Stomach (tissue), 9 donors: Measurements from ENCODE around the gene TPX2. TPM values are rescaled to one million over a fixed set of nuclear protein-coding genes. Genes with fewer than 3 reads are reported as not detected.
A peak's percentile ranks its signal among the peaks of the same experiment; 100 is the strongest.

ENCODE experiments used
- DNase-seq, 2 donors: peaks; one replicate each; pipeline versions ENCODE4 v3.0.0 to v3.0.0-alpha.2; 2013 to 2019
- H3K27ac ChIP-seq, 5 donors: fragments of 200-600 bp in 4 of 5; sonication (generic) in 4 of 5; one replicate each; pipeline ENCODE4 v1.5.1; 2013 to 2019; ENCODE audit warnings: mild to moderate bottlenecking in 1 of 5, moderate library complexity in 1 of 5
- H3K27me3 ChIP-seq, 3 donors: fragments of 200-600 bp; sonication (generic); one replicate each; pipeline ENCODE4 v1.5.1; 2017 to 2019; ENCODE audit warnings: mixed run types in 1 of 3
- H3K36me3 ChIP-seq, 4 donors: fragments of 200-600 bp; sonication (generic); 1 replicate in 3 of 4; 2 replicates in 1 of 4; pipeline ENCODE4 v1.5.1; 2016 to 2019
- H3K4me1 ChIP-seq, 4 donors: fragments of 200-600 bp; sonication (generic); one replicate each; pipeline ENCODE4 v1.5.1; 2016 to 2019
- H3K4me3 ChIP-seq, 4 donors: fragments of 200-600 bp; sonication (generic) in 3 of 4; one replicate each; pipeline ENCODE4 v1.5.1; 2016 to 2019; ENCODE audit warnings: mild to moderate bottlenecking in 1 of 4
- H3K9me3 ChIP-seq, 4 donors: fragments of 200-600 bp; sonication (generic); one replicate each; pipeline ENCODE4 v1.5.1; 2016 to 2019
- EP300 ChIP-seq: sonication (generic); formaldehyde crosslinking; IDR thresholded peaks from one replicate; pipeline ENCODE4 v1.6.1; 2017; ENCODE audit warnings: antibody characterized with exemption
- POLR2A ChIP-seq, 4 donors: fragments of 450-650 bp; IDR thresholded peaks; one replicate each; pipeline ENCODE4 v1.6.1; 2016; ENCODE audit warnings: antibody characterized with exemption in 4 of 4, control low read depth in 2 of 4, mild to moderate bottlenecking in 1 of 4, moderate library complexity in 1 of 4
- POLR2AphosphoS5 ChIP-seq, 3 donors: sonication (generic); formaldehyde crosslinking; IDR thresholded peaks; one replicate each; pipeline ENCODE4 v1.6.1; 2016; ENCODE audit warnings: antibody characterized with exemption in 3 of 3
- WGBS, 5 donors: extraction: QIAGEN DNeasy Blood & Tissue Kit in 3 of 5; methylation state at CpG; one replicate each; pipeline versions ENCODE4 v1.1.5 to v1.1.7; 2013 to 2018; 5-methylcytosine and 5-hydroxymethylcytosine counted together
- intact Hi-C: fragments of 100-400 bp; cut with DNase I; formaldehyde crosslinking; loops from one replicate; pipeline ENCODE4 v1.15.1; 2023; ENCODE audit warnings: low total_unique reads
- polyA plus RNA-seq, 3 donors: library from polyadenylated mRNA; stranded (reverse); fragments of 200-250 nt; gene quantifications; one replicate each; pipeline ENCODE4 v1.2.3, GENCODE V29; 2013
- total RNA-seq, 5 donors: library from RNA; depleted of rRNA; stranded (reverse); fragments of >200 nt; gene quantifications; one replicate each; pipeline versions ENCODE4 v1.1.0 to v1.2.3, GENCODE V29; 2014 to 2016
- TF ChIP-seq, protein P1 (sequence below), 7 experiments: fragments of 450-650 bp in 4 of 7; fragments of 200-600 bp in 3 of 7; sonication (generic) in 3 of 7; IDR thresholded peaks; one replicate each; pipeline ENCODE4 v1.5.1; 2016 to 2019; ENCODE audit warnings: antibody characterized with exemption in 7 of 7, control low read depth in 2 of 7, mild to moderate bottlenecking in 1 of 7
- donor health status: healthy with polysubstance abuse.
- donor health status: Bipolar disorder and iron deficiency.
- donor health status: healthy.

TPX2 gene
- total and polyA plus RNA-seq, 8 donors = 1.7 to 11.4 (median 6.7) TPM

DNA sequence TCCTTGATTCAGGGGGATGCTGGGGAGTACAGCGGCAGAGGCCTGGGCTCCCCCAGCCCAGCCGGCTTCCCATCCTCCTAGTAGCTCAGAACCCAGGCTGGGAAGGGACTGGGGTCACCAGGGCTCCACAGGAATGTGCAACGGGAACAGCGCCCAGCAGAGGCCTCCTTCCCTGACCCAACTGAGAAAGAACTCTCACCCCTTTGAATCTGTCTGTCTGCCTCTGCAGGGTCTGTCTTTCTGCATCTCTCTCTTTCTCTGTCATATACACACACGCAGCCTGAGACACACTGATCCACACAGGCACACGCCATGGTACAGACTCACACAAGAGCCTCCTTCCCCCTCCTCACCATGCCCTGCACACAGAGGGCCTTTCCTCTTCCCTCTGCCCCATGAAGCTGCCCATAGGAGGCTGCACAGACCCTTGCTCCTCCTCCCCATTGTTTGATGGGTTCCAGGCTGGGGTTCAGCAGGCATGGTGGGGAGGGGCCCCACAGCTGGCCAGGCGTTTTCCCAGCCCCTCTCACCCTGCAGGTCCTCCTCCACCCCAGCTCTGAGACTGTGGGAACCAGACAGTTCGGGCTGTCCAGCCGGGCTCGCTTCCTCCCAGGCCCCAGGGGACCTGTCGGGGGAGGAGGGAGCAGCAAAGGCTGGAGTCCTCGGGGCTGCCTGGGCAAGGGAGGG, 103.5 kb downstream of the TPX2 start:
- WGBS, 5 donors = 36 to 58% (median 53%) methylated on average over 5 to 12 of the region's 12 CpGs
- DNase-seq = peak in 1 of 2 donors; percentile 81

DNA sequence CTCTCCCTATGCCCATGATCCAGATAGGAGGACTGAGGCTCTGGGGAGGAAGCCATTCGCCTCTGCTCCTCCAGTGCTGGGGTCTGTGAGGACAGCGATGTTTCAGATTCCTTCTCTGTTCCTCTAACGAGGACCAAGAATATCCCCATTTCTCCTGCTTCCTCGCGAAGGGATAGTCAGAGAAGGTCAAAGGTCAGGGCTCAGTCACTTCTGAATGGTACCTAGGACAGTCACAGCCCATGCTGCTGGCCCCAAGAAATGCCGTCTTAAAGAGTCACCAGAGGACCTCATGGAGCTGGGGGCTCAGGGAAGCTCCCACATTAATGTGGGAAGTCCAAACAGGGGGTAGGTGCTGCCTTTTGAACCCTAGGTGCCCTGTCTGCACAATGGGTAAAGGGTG, 104.2 kb downstream of the TPX2 start:
- TF ChIP-seq EP300 = no peak
- no peak for TF ChIP-seq POLR2AphosphoS5 (IDR thresholded peaks at IDR 0.05)
- no peak for TF ChIP-seq POLR2A (IDR thresholded peaks at IDR 0.05)
- TF ChIP-seq, protein P1, sequence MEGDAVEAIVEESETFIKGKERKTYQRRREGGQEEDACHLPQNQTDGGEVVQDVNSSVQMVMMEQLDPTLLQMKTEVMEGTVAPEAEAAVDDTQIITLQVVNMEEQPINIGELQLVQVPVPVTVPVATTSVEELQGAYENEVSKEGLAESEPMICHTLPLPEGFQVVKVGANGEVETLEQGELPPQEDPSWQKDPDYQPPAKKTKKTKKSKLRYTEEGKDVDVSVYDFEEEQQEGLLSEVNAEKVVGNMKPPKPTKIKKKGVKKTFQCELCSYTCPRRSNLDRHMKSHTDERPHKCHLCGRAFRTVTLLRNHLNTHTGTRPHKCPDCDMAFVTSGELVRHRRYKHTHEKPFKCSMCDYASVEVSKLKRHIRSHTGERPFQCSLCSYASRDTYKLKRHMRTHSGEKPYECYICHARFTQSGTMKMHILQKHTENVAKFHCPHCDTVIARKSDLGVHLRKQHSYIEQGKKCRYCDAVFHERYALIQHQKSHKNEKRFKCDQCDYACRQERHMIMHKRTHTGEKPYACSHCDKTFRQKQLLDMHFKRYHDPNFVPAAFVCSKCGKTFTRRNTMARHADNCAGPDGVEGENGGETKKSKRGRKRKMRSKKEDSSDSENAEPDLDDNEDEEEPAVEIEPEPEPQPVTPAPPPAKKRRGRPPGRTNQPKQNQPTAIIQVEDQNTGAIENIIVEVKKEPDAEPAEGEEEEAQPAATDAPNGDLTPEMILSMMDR (IDR thresholded peaks at IDR 0.05) = no peak
- H3K4me3 ChIP-seq = no peak overlapping the region
- no peak for DNase-seq
- intact Hi-C loops = no loop called here
- 71 to 79% (median 77%) methylated on average over 4 to 6 of the region's 6 CpGs for WGBS, 5 donors
- H3K4me1 ChIP-seq = peaks cover 7 to 39% (median 15%) of the 10 kb centered on the region in 4 donors
- H3K27me3 ChIP-seq = peaks cover 0 to 3% (median 0%) of the 10 kb centered on the region in 3 donors
- H3K9me3 ChIP-seq = no peaks in the 10 kb centered on the region
- peak overlapping the region in 4 of 5 donors; percentile 13 to 55 (median 22) for H3K27ac ChIP-seq
- H3K36me3 ChIP-seq = no peaks in the 10 kb centered on the region

More for the DNA sequence above, 103.5 kb downstream of the TPX2 start:
- TF ChIP-seq EP300 = no peak
- Histone ChIP-seq H3K9me3 (no peaks in the 10 kb centered on the region), H3K27ac (peak overlapping the region in 4 of 5 donors; percentile 13 to 55 (median 28)), H3K4me1 (peaks cover 7 to 46% (median 15%) of the 10 kb centered on the region in 4 donors), H3K36me3 (no peaks in the 10 kb centered on the region), H3K4me3 (no peak overlapping the region), H3K27me3 (no peaks in the 10 kb centered on the region)
- intact Hi-C loops = no loop called here

DNA sequence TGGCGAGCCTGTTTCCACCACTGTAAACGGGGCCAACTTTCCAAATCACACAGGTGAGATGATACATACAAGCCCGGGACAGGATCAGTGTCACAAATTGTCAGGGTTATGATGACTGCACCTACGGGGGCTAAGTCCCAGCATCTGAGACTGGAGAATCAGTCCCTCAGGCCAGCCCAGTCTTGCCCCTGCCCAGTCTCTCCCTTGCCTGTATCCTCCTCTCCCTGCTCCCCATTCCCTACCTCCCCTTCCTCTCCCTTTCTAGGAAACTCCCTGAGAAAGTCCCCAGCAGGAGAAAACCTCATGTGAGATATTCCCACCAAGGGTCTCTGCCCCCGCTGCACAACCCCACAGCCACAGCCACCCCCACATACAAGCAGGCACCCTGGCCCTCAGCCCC, 104.8 kb downstream of the TPX2 start:
- no peaks in the 10 kb centered on the region for H3K9me3 ChIP-seq
- H3K36me3 ChIP-seq = no peaks in the 10 kb centered on the region
- intact Hi-C loops = no loop called here
- WGBS, 5 donors = 71 to 81% (median 80%) methylated on average over 5 of the region's 5 CpGs
- TF ChIP-seq POLR2AphosphoS5 (IDR thresholded peaks at IDR 0.05) (no peak), POLR2A (IDR thresholded peaks at IDR 0.05) (no peak), EP300 (no peak)
- TF ChIP-seq, protein P1 (IDR thresholded peaks at IDR 0.05) = no peak
- no peak for DNase-seq
- H3K27ac ChIP-seq = peak overlapping the region in 1 of 5 donors; percentile 30
- H3K27me3 ChIP-seq = peaks cover 0 to 8% (median 0%) of the 10 kb centered on the region in 3 donors
- peak overlapping the region in 2 of 4 donors; percentile 3 to 15 for H3K4me3 ChIP-seq
- H3K4me1 ChIP-seq = peaks cover 7 to 33% (median 15%) of the 10 kb centered on the region in 4 donors

DNA sequence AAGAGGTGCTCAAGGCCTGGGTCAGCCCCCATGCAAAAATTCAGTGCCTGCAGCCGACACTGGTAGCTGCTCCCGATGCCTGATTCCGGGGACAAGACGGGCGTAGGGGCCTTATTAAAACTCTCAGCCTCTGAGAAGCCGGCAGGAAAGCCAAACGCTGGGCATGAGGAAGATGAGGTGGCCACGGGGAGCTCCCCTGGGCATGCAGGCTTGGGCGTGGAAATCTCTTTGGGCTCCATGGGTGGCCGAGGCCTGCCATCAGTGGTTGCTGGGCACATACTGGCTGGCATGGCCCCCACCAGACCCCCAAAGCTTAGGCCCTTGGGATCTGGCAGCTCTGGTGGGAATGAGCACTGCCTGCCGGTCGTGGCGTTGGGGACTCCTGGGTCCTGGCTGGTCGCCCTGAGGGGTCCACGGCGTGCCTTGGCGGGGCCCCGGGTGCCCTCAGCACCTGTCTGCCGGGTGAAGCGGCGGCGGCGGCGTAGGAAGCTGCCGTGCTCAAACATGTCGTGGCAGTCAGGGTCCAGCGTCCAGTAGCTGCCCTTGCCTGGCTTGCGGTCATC, 105.7 kb downstream of the TPX2 start:
- Histone ChIP-seq H3K4me1 (peaks cover 11 to 37% (median 21%) of the 10 kb centered on the region in 4 donors), H3K27ac (peak overlapping the region in 1 of 5 donors; percentile 30), H3K27me3 (peaks cover 0 to 17% (median 4%) of the 10 kb centered on the region in 3 donors), H3K36me3 (no peaks in the 10 kb centered on the region), H3K4me3 (peak overlapping the region in 3 of 4 donors; percentile 3 to 15 (median 9)), H3K9me3 (no peaks in the 10 kb centered on the region)
- WGBS, 5 donors = 77 to 89% (median 84%) methylated on average over 18 to 28 of the region's 28 CpGs
- intact Hi-C loops = no loop called here
- TF ChIP-seq POLR2AphosphoS5 (IDR thresholded peaks at IDR 0.05) (no peak), POLR2A (IDR thresholded peaks at IDR 0.05) (no peak), EP300 (no peak)
- TF ChIP-seq, protein P1 (IDR thresholded peaks at IDR 0.05) = no peak
- no peak for DNase-seq
